Measurements from ENCODE around the gene GPR84.
A peak's percentile ranks its signal among the peaks of the same experiment; 100 is the strongest.
"Not testable (repeated sequence)": the region's sequence is repeated elsewhere in the genome, so short reads cannot be mapped to it uniquely, and the experiment has no call there.

Gene GPR84

GRCh38 chr12:54325442-54326109, 38.7 kb downstream of the GPR84 start:
- DNase-seq (ENCODE audit: low spot score): not testable (repeated sequence)

GRCh38 chr12:54324617-54325441, 39.5 kb downstream of the GPR84 start, which contains the start of gene COPZ1:
Gene COPZ1, plus strand, starts transcription at chr12:54325131. Its CDS starts 33 bp downstream, at chr12:54325164.
- DNase-seq (ENCODE audit: low spot score): peak; percentile 100

GRCh38 chr12:54321363-54321762, 42.9 kb downstream of the GPR84 start:
- DNase-seq (ENCODE audit: low spot score): no peak
